GM12878 (cell line): ENCODE results near the gene DYNLT5. TPM values are rescaled to one million over a fixed set of nuclear protein-coding genes. Genes with fewer than 3 reads are reported as not detected.
A peak's percentile ranks its signal among the peaks of the same experiment; 100 is the strongest.

Experiments
- ATAC-seq: fragments of 200-7000 bp; cut with Tn5 transposase; 3 replicates; pipeline ENCODE4 v1.9.1; 2020; ENCODE audit warnings: mild to moderate bottlenecking, moderate library complexity
- BruUV-seq: library from RNA; stranded (reverse); fragments of 400-500 nt; replicated peaks from 2 replicates; lab custom pipeline; 2021; lab: Mats Ljungman, UMichigan
- CTCF ChIA-PET: fragments of 300-600 bp; sonication (Branson Sonifier 250); formaldehyde crosslinking; extraction: SDS; loops from one replicate; lab custom pipeline; 2021; ENCODE audit warnings: inconsistent platforms; lab: Yijun Ruan, JAX
- POLR2A ChIA-PET: fragments of 350-600 bp; formaldehyde crosslinking; extraction: SDS; loops from one replicate; lab custom pipeline; 2021; ENCODE audit warnings: inconsistent platforms; lab: Charles Lee
- RAD21 ChIA-PET: fragments of 300-600 bp; sonication (Branson Sonifier 250); formaldehyde crosslinking; loops from one replicate; lab custom pipeline; 2023; ENCODE audit warnings: antibody characterized with exemption; ENCODE audit not compliant: unreplicated experiment; lab: Charles Lee
- SMC1A ChIA-PET: fragments of 300-600 bp; sonication (Branson Sonifier 250); formaldehyde crosslinking; loops from one replicate; lab custom pipeline; 2023; ENCODE audit not compliant: unreplicated experiment, uncharacterized antibody; lab: Charles Lee
- DNase-seq: peaks from one replicate; pipeline ENCODE4 v3.0.0-alpha.2; 2011; ENCODE audit warnings: low read depth, low spot score
- FAIRE-seq: peaks from 3 replicates; lab custom pipeline; 2011; peaks lifted over from hg19 to GRCh38; lab: Jason Lieb, UNC
- H2AFZ ChIP-seq: 2 replicates; pipeline ENCODE4 v1.6.0; 2011; ENCODE audit warnings: low read depth, low read length, control low read depth; ENCODE audit not compliant: control insufficient read depth
- H3K27ac ChIP-seq: 2 replicates; pipeline ENCODE4 v1.5.1; 2011; ENCODE audit warnings: control low read depth; ENCODE audit not compliant: control insufficient read depth, insufficient read depth
- H3K27me3 ChIP-seq, 2 experiments: replicated peaks in 1 of 2; 2 replicates each; pipeline versions ENCODE4 v1.6.0 to v1.6.1; 2011; ENCODE audit warnings: low read length in 1 of 2; ENCODE audit not compliant: control insufficient read depth in 2 of 2, insufficient read depth in 2 of 2
- H3K36me3 ChIP-seq, 2 experiments: 2 replicates each; pipeline ENCODE4 v1.5.1; 2011; ENCODE audit warnings: low read length in 1 of 2; ENCODE audit not compliant: control insufficient read depth in 2 of 2, insufficient read depth in 2 of 2
- H3K4me1 ChIP-seq: 2 replicates; pipeline ENCODE4 v1.6.1; 2011; ENCODE audit warnings: mild to moderate bottlenecking, low read length, moderate library complexity, mixed read lengths; ENCODE audit not compliant: control insufficient read depth, insufficient read depth
- H3K4me2 ChIP-seq: 2 replicates; pipeline ENCODE4 v1.6.0; 2011; ENCODE audit warnings: control low read depth; ENCODE audit not compliant: control insufficient read depth, insufficient read depth
- H3K4me3 ChIP-seq: fragments of 200-600 bp; sonication (generic); 2 replicates; pipeline ENCODE4 v1.5.1; 2016
- H3K79me2 ChIP-seq: 2 replicates; pipeline ENCODE4 v1.6.0; 2011; ENCODE audit warnings: low read length; ENCODE audit not compliant: control insufficient read depth, insufficient read depth
- H3K9ac ChIP-seq: 2 replicates; pipeline ENCODE4 v1.8.0; 2011; ENCODE audit warnings: low read length, control low read depth, mixed read lengths; ENCODE audit not compliant: control insufficient read depth, insufficient read depth
- H3K9me3 ChIP-seq: replicated peaks from 3 replicates; pipeline ENCODE4 v1.5.1; 2011; ENCODE audit warnings: mild to moderate bottlenecking, low read length; ENCODE audit not compliant: control insufficient read depth, insufficient read depth
- H4K20me1 ChIP-seq: 2 replicates; pipeline ENCODE4 v1.6.0; 2011; ENCODE audit not compliant: control insufficient read depth, insufficient read depth
- CBX5 ChIP-seq: sonication (generic); IDR thresholded peaks from 2 replicates; pipeline ENCODE4 v1.6.1; 2016; ENCODE audit warnings: low read depth, moderate library complexity, mild to moderate bottlenecking, inconsistent platforms
- CHD2 ChIP-seq: IDR thresholded peaks from 2 replicates; pipeline ENCODE4 v1.6.1; 2011; ENCODE audit warnings: low read depth, low read length, improper control_type of control experiment, borderline replicate concordance
- CHD4 ChIP-seq: fragments of 200-600 bp; sonication (generic); IDR thresholded peaks from 2 replicates; pipeline ENCODE4 v1.6.1; 2016; ENCODE audit warnings: mild to moderate bottlenecking
- EED ChIP-seq: sonication (generic); IDR thresholded peaks from 2 replicates; pipeline ENCODE4 v1.6.1; 2016; ENCODE audit warnings: antibody characterized with exemption, low read depth
- EGR1 ChIP-seq, 2 experiments: IDR thresholded peaks; 1 replicate in 1 of 2; 2 replicates in 1 of 2; pipeline ENCODE4 v1.6.1; 2011 to 2012; ENCODE audit warnings: low read depth in 2 of 2, low read length in 2 of 2, borderline replicate concordance in 1 of 2, mild to moderate bottlenecking in 1 of 2, moderate library complexity in 1 of 2
- IRF3 ChIP-seq: fragments of 450-650 bp; IDR thresholded peaks from 2 replicates; pipeline ENCODE4 v1.6.1; 2014; ENCODE audit warnings: mild to moderate bottlenecking
- MTA2 ChIP-seq: fragments of 450-650 bp; IDR thresholded peaks from 2 replicates; pipeline ENCODE4 v1.6.1; 2016; ENCODE audit warnings: low read depth, mild to moderate bottlenecking, moderate library complexity
- MYB ChIP-seq: fragments of 150-350 bp; IDR thresholded peaks from 2 replicates; pipeline ENCODE4 v1.6.1; 2014; ENCODE audit warnings: mild to moderate bottlenecking, low read depth, low read length, borderline replicate concordance
- NR2C1 ChIP-seq: fragments of 450-650 bp; IDR thresholded peaks from 2 replicates; pipeline ENCODE4 v1.6.1; 2017; ENCODE audit warnings: antibody characterized with exemption, mild to moderate bottlenecking, moderate library complexity
- NR2F1 ChIP-seq: fragments of 450-650 bp; conservative IDR thresholded peaks from 2 replicates; pipeline ENCODE4 v1.6.1; 2017; ENCODE audit warnings: mild to moderate bottlenecking
- NRF1 ChIP-seq: conservative IDR thresholded peaks from 2 replicates; pipeline ENCODE4 v1.6.1; 2011; ENCODE audit warnings: mild to moderate bottlenecking, low read depth, low read length, improper control_type of control experiment
- POLR2AphosphoS5 ChIP-seq: IDR thresholded peaks from 2 replicates; pipeline ENCODE4 v1.6.1; 2011; ENCODE audit warnings: mild to moderate bottlenecking, low read length, inconsistent platforms
- POU2F2 ChIP-seq: IDR thresholded peaks from 3 replicates; pipeline ENCODE4 v1.6.1; 2011; ENCODE audit warnings: low read depth, mild to moderate bottlenecking, low read length, borderline replicate concordance
- RAD51 ChIP-seq: fragments of 450-650 bp; IDR thresholded peaks from 2 replicates; pipeline ENCODE4 v1.6.1; 2016; ENCODE audit warnings: moderate library complexity, mild to moderate bottlenecking, inconsistent platforms
- RCOR1 ChIP-seq: conservative IDR thresholded peaks from 2 replicates; pipeline ENCODE4 v1.6.1; 2012; ENCODE audit warnings: low read depth, low read length, improper control_type of control experiment
- SRF ChIP-seq, 2 experiments: IDR thresholded peaks; 2 replicates each; pipeline ENCODE4 v1.6.1; 2011; ENCODE audit warnings: low read depth in 2 of 2, low read length in 2 of 2, mild to moderate bottlenecking in 1 of 2, moderate library complexity in 1 of 2
- YY1 ChIP-seq: IDR thresholded peaks from 2 replicates; pipeline ENCODE4 v1.6.1; 2011; ENCODE audit warnings: low read depth, mild to moderate bottlenecking, low read length
- ZBTB4 ChIP-seq: fragments of 450-650 bp; formaldehyde crosslinking; IDR thresholded peaks from 2 replicates; pipeline ENCODE4 v1.4.0; 2022; ENCODE audit warnings: mild to moderate bottlenecking, moderate library complexity
- WGBS: methylation state at CpG from one replicate; pipeline ENCODE4 v1.1.6; 2016; ENCODE audit warnings: low lambda C conversion rate; ENCODE audit not compliant: insufficient replicate concordance, insufficient coverage; ENCODE audit errors: missing lambda C conversion rate; 5-methylcytosine and 5-hydroxymethylcytosine counted together
- in situ Hi-C: fragments of 300-500 bp; cut with MboI; formaldehyde crosslinking; loops from 9 replicates; pipeline ENCODE4 v1.14.3; 2018; ENCODE audit warnings: mixed read lengths
- intact Hi-C: fragments of 100-400 bp; cut with micrococcal nuclease; formaldehyde crosslinking; loops from one replicate; pipeline ENCODE4 v1.14.2; 2022; ENCODE audit not compliant: unreplicated experiment
- polyA plus RNA-seq, 11 experiments: library from polyadenylated mRNA; depleted of rRNA in 4 of 11; unstranded in 6 of 11; stranded (reverse) in 5 of 11; fragments of >200 nt; fragmentation: Nextera tagmentation in 4 of 11; fragmentation: Illumina TruSeq in 1 of 11; extraction: Ambion mirVana in 4 of 11; extraction: Trizol in 1 of 11; gene quantifications; 1 replicate in 1 of 11; 2 replicates in 10 of 11; pipeline versions ENCODE4 v1.2.1 to v1.2.3, GENCODE V29; 2011 to 2016; ENCODE audit warnings: inconsistent platforms in 2 of 11, missing spikeins in 2 of 11, low read depth in 1 of 11
- total RNA-seq, 4 experiments: library from RNA; depleted of rRNA in 3 of 4; stranded (reverse); fragments of >200 nt in 3 of 4; fragmentation: Illumina TruSeq in 1 of 4; extraction: Trizol in 1 of 4; gene quantifications; 2 replicates each; pipeline versions ENCODE4 v1.2.1 to v1.2.3, GENCODE V29; 2013 to 2021

The DYNLT5 gene
- total and polyA plus RNA-seq, 10 of the 15 experiments (the other 5 are each of a cell fraction or from before 2014, with no cell fraction given), result not detected

DNA sequence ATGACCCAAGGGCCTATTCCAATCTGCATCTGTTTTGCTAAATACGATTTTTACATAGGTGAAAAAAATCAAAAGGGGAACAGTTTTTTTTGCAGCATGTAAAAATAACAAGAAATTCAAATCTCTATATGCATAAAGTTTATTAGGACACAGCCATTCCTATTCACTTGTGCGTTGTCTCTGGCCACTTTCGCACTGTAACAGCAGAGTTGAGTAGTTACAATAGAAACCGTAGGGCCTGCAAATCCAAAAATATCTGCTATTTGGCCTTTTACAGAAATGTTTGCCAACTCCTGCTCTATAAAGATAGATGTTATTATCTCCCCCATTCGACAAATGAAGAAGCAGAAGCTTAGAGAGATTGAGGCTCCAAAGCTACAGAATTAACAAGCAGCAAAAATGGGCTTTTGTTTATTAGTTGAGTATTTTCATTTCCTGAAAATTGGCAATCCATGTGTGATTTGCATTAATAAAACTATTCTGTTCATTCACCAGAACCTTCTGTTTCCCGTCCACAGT, 5.5 kb downstream of the DYNLT5 start:
- intact Hi-C loops, result no loop called here
- RAD21 ChIA-PET, result interaction anchor here (0.5 to 1.5 kb wide), 5 partner anchors 11 to 392 kb away, joined by 3 to 6 read pairs (median 3); partner anchors contain the start of gene SLC35D1
- FAIRE-seq (no peak), DNase-seq (no peak), ATAC-seq (peak; percentile 23)
- Histone ChIP-seq H3K9ac (no peak overlapping the region), H3K27ac (no peak overlapping the region), H3K27me3 (no peaks in the 10 kb centered on the region; a peak in 1 of 4 replicates), H2AFZ (no peak overlapping the region; the same call in 1 of the 2 replicates), H3K4me2 (peak overlapping the region; percentile 41; the same call in 1 of the 2 replicates), H3K4me3 (no peak overlapping the region), H3K79me2 (no peaks in the 10 kb centered on the region), H3K36me3 (no peaks in the 10 kb centered on the region), H3K4me1 (peaks cover 5% of the 10 kb centered on the region), H3K9me3 (no peaks in the 10 kb centered on the region), H4K20me1 (no peaks in the 10 kb centered on the region)
- CTCF ChIA-PET, result interaction anchor here (0.7 to 2.6 kb wide), 6 partner anchors 7 to 454 kb away, joined by 3 to 9 read pairs (median 4); no protein-coding TSS in a partner anchor
- in situ Hi-C loops, result loop anchor here (25.0 kb wide), 1 partner anchor 730 kb away; no protein-coding TSS in a partner anchor
- no peak for TF ChIP-seq NR2C1
- no peak for TF ChIP-seq POLR2AphosphoS5
- TF ChIP-seq MYB, result no peak
- TF ChIP-seq MTA2, result no peak
- no peak for TF ChIP-seq ZBTB4
- TF ChIP-seq RAD51, result no peak
- no peak for TF ChIP-seq SRF (IDR thresholded peaks at IDR 0.05; ENCODE audit: low read depth in 2 of 2, low read length in 2 of 2)
- no peak for TF ChIP-seq NR2F1
- TF ChIP-seq CHD2, result no peak
- no peak for TF ChIP-seq IRF3
- no peak for TF ChIP-seq YY1
- TF ChIP-seq POU2F2, result no peak
- no peak for TF ChIP-seq NRF1
- no peak for TF ChIP-seq CHD4
- no peak for TF ChIP-seq CBX5
- no peak for TF ChIP-seq RCOR1
- no peak for TF ChIP-seq EGR1 (IDR thresholded peaks at IDR 0.05; ENCODE audit: borderline replicate concordance in 1 of 2, low read depth in 2 of 2, low read length in 2 of 2)
- no peak for TF ChIP-seq EED
- no TSS peak for BruUV-seq
- 36% methylated on average over 6 of the region's 6 CpGs for whole genome bisulfite sequencing
- POLR2A ChIA-PET, result no interaction called here
- SMC1A ChIA-PET, result interaction anchor here (0.6 to 1.7 kb wide), 9 partner anchors 9 to 1403 kb away, joined by 3 to 5 read pairs (median 4); no protein-coding TSS in a partner anchor
